ENCODE measurements around the gene GATM. TPM values are rescaled to one million over a fixed set of nuclear protein-coding genes. Genes with fewer than 3 reads are reported as not detected.

GATM gene
- total RNA-seq, 1 donor from 2014 or later = 21.4 TPM

DNA sequence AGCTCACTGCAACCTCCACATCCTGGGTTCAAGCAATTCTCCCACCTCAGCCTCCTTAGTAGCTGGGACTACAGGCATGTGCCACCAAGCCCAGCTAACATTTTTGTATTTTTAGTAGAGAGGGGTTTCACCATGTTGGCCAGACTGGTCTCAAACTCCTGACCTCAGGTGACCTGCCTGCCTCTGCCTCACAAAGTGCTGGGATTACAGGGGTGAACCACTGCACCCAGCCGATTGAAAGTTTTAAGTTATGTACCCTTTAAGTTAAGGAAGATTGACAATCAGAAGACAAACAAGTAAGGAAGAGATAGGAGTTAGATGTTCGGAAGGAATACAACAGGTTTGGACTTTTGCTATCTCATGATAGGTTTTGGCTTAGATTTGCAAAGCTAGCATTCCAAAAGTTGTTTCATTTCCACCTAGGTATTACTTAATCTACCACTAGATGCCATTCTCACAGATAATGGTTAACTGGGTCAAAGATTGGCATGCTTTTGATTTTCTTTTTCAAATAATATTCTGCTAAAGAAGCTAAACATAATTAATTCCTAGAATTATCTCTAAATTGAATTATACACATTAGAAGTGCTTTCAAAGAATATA lies 35.0 kb downstream of the GATM start:
- no peak for DNase-seq (ENCODE audit: low spot score)
- H3K4me2 ChIP-seq = no peak overlapping the region
- H3K4me1 Mint-ChIP-seq = peaks cover 3% of the 10 kb centered on the region
- TF ChIP-seq EZH2phosphoT487 (IDR thresholded peaks at IDR 0.05) (no peak), EZH2 (IDR thresholded peaks at IDR 0.05) (no peak)
- TF ChIP-seq, protein P1, sequence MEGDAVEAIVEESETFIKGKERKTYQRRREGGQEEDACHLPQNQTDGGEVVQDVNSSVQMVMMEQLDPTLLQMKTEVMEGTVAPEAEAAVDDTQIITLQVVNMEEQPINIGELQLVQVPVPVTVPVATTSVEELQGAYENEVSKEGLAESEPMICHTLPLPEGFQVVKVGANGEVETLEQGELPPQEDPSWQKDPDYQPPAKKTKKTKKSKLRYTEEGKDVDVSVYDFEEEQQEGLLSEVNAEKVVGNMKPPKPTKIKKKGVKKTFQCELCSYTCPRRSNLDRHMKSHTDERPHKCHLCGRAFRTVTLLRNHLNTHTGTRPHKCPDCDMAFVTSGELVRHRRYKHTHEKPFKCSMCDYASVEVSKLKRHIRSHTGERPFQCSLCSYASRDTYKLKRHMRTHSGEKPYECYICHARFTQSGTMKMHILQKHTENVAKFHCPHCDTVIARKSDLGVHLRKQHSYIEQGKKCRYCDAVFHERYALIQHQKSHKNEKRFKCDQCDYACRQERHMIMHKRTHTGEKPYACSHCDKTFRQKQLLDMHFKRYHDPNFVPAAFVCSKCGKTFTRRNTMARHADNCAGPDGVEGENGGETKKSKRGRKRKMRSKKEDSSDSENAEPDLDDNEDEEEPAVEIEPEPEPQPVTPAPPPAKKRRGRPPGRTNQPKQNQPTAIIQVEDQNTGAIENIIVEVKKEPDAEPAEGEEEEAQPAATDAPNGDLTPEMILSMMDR (IDR thresholded peaks at IDR 0.05) = no peak
- no peaks in the 10 kb centered on the region for H3K36me3 Mint-ChIP-seq
- no peak overlapping the region for H2AFZ ChIP-seq (replicated peaks)
- H3K4me3 Mint-ChIP-seq = no peak overlapping the region
- no peaks in the 10 kb centered on the region for H3K9me3 Mint-ChIP-seq
- H3K27ac Mint-ChIP-seq = no peak overlapping the region
- H3K79me2 ChIP-seq (ENCODE audit: low read depth) = no peaks in the 10 kb centered on the region
- no peaks in the 10 kb centered on the region for H4K20me1 ChIP-seq (ENCODE audit: low read depth)
- H3K27me3 Mint-ChIP-seq (ENCODE audit: insufficient read depth, low read depth) = peaks cover 2% of the 10 kb centered on the region
- no peak overlapping the region for H3K27ac ChIP-seq
- no peak overlapping the region for H3K4me3 ChIP-seq
- no peak overlapping the region for H3K9ac ChIP-seq
- H3K4me1 ChIP-seq = no peaks in the 10 kb centered on the region
- no peaks in the 10 kb centered on the region for H3K36me3 ChIP-seq
- H3K27me3 ChIP-seq = no peaks in the 10 kb centered on the region
- H3F3A ChIP-seq (ENCODE audit: low read depth) = no peaks in the 10 kb centered on the region
- H3K9me3 ChIP-seq (ENCODE audit: low read depth) = no peaks in the 10 kb centered on the region

GRCh38 chr15:45341790-45342189 lies 36.6 kb downstream of the GATM start:
- no peaks in the 10 kb centered on the region for H3K9me3 ChIP-seq (ENCODE audit: low read depth)
- Mint-ChIP-seq H3K9me3 (no peaks in the 10 kb centered on the region), H3K27me3 (ENCODE audit: insufficient read depth, low read depth) (no peaks in the 10 kb centered on the region), H3K27ac (no peak overlapping the region), H3K4me1 (peaks cover 3% of the 10 kb centered on the region), H3K36me3 (peaks cover 1% of the 10 kb centered on the region), H3K4me3 (no peak overlapping the region)
- H3F3A ChIP-seq (ENCODE audit: low read depth) = no peaks in the 10 kb centered on the region
- no peaks in the 10 kb centered on the region for H3K4me1 ChIP-seq
- DNase-seq (ENCODE audit: low spot score) = no peak
- H4K20me1 ChIP-seq (ENCODE audit: low read depth) = no peaks in the 10 kb centered on the region
- no peaks in the 10 kb centered on the region for H3K27me3 ChIP-seq
- no peak overlapping the region for H3K9ac ChIP-seq
- H3K27ac ChIP-seq = no peak overlapping the region
- H3K36me3 ChIP-seq = no peaks in the 10 kb centered on the region
- no peak for TF ChIP-seq EZH2 (IDR thresholded peaks at IDR 0.05)
- TF ChIP-seq EZH2phosphoT487 (IDR thresholded peaks at IDR 0.05) = no peak
- TF ChIP-seq, protein P1 (IDR thresholded peaks at IDR 0.05) = no peak
- no peak overlapping the region for H3K4me2 ChIP-seq
- H2AFZ ChIP-seq (replicated peaks) = no peak overlapping the region
- no peaks in the 10 kb centered on the region for H3K79me2 ChIP-seq (ENCODE audit: low read depth)
- H3K4me3 ChIP-seq = no peak overlapping the region

- no peak overlapping the region for H3K9ac ChIP-seq
- no peaks in the 10 kb centered on the region for H3K79me2 ChIP-seq (ENCODE audit: low read depth)
- Mint-ChIP-seq H3K27ac (no peak overlapping the region), H3K4me3 (no peak overlapping the region), H3K4me1 (no peaks in the 10 kb centered on the region), H3K27me3 (ENCODE audit: insufficient read depth, low read depth) (peaks cover 2% of the 10 kb centered on the region), H3K36me3 (peaks cover 1% of the 10 kb centered on the region), H3K9me3 (no peaks in the 10 kb centered on the region)
- no peak overlapping the region for H2AFZ ChIP-seq (replicated peaks)
- no peaks in the 10 kb centered on the region for H3K9me3 ChIP-seq (ENCODE audit: low read depth)
- no peaks in the 10 kb centered on the region for H3K36me3 ChIP-seq
- no peaks in the 10 kb centered on the region for H4K20me1 ChIP-seq (ENCODE audit: low read depth)
- no peak for TF ChIP-seq EZH2phosphoT487 (IDR thresholded peaks at IDR 0.05)
- TF ChIP-seq, protein P1 (IDR thresholded peaks at IDR 0.05) = no peak
- TF ChIP-seq EZH2 (IDR thresholded peaks at IDR 0.05) = no peak
- no peaks in the 10 kb centered on the region for H3K4me1 ChIP-seq
- DNase-seq (ENCODE audit: low spot score) = no peak
- no peak overlapping the region for H3K4me3 ChIP-seq
- H3K27me3 ChIP-seq = no peaks in the 10 kb centered on the region
- H3K4me2 ChIP-seq = no peak overlapping the region
- H3F3A ChIP-seq (ENCODE audit: low read depth) = no peaks in the 10 kb centered on the region
- H3K27ac ChIP-seq = no peak overlapping the region
Observed at GRCh38 chr15:45340429-45340828, 37.9 kb downstream of the GATM start.
